Fibroblast of lung (primary cell): ENCODE data around the gene ARMC9.

Experiments
- CTCF ChIP-seq, 2 donors: IDR thresholded peaks in 1 of 2; conservative IDR thresholded peaks in 1 of 2; 1 replicate in 1 of 2; 2 replicates in 1 of 2; pipeline ENCODE4 v1.5.1; 2011 to 2012; ENCODE audit warnings: low read length in 2 of 2, control low read depth in 1 of 2, inconsistent platforms in 1 of 2, low read depth in 1 of 2, mild to moderate bottlenecking in 1 of 2
- EZH2 ChIP-seq: IDR thresholded peaks from 2 replicates; pipeline ENCODE4 v1.5.1; 2012; ENCODE audit warnings: low read length, control low read depth, mild to moderate bottlenecking; ENCODE audit errors: missing control alignments

- TF ChIP-seq EZH2 (no peak), CTCF (conservative IDR thresholded peaks at IDR 0.05 in 1 of 2, IDR thresholded peaks at IDR 0.05 in 1 of 2; ENCODE audit: low read depth in 1 of 2, low read length in 2 of 2) (no peak)
Observed at GRCh38 chr2:231241755-231242507, 43.5 kb downstream of the ARMC9 start.
